HepG2 (cell line): Measurements from ENCODE around the gene PBLD. TPM values are rescaled to one million over a fixed set of nuclear protein-coding genes. Genes with fewer than 3 reads are reported as not detected.

Experiments used
- ETS1 ChIP-seq: sonication (generic); formaldehyde crosslinking; IDR thresholded peaks from 2 replicates; pipeline ENCODE4 v1.4.0; 2020; ENCODE audit warnings: missing genetic modification reagents
- JUNB ChIP-seq: sonication (generic); formaldehyde crosslinking; IDR thresholded peaks from 2 replicates; pipeline ENCODE4 v1.8.0; 2022; ENCODE audit warnings: missing genetic modification reagents, mild to moderate bottlenecking, borderline replicate concordance
- NKX3-1 ChIP-seq: sonication (generic); formaldehyde crosslinking; IDR thresholded peaks from 2 replicates; pipeline ENCODE4 v1.5.0; 2020; ENCODE audit warnings: missing genetic modification reagents
- PAXIP1 ChIP-seq: sonication (generic); formaldehyde crosslinking; conservative IDR thresholded peaks from 2 replicates; pipeline ENCODE4 v1.4.0; 2020; ENCODE audit warnings: mild to moderate bottlenecking, missing genetic modification reagents, moderate library complexity
- RFXAP ChIP-seq: sonication (generic); formaldehyde crosslinking; IDR thresholded peaks from 2 replicates; pipeline ENCODE4 v1.4.0; 2020; ENCODE audit warnings: missing genetic modification reagents, borderline replicate concordance
- RXRA ChIP-seq: sonication (generic); formaldehyde crosslinking; IDR thresholded peaks from 2 replicates; pipeline ENCODE4 v1.5.1; 2020; ENCODE audit warnings: missing genetic modification reagents
- SRY ChIP-seq: sonication (generic); formaldehyde crosslinking; IDR thresholded peaks from 2 replicates; pipeline ENCODE4 v1.8.0; 2022; ENCODE audit warnings: mild to moderate bottlenecking, missing genetic modification reagents
- TEAD3 ChIP-seq: optimal IDR thresholded peaks from 2 replicates; pipeline ENCODE3; 2016; ENCODE audit warnings: borderline replicate concordance
- THAP11 ChIP-seq: IDR thresholded peaks from 2 replicates; pipeline ENCODE4 v1.6.1; 2016; ENCODE audit warnings: missing biosample characterization, missing genetic modification reagents
- UBTF ChIP-seq: sonication (generic); formaldehyde crosslinking; IDR thresholded peaks from 2 replicates; pipeline ENCODE4 v1.4.0; 2020; ENCODE audit warnings: mild to moderate bottlenecking, missing genetic modification reagents
- ZNF234 ChIP-seq: sonication (generic); formaldehyde crosslinking; conservative IDR thresholded peaks from 2 replicates; pipeline ENCODE4 v1.5.1; 2020; ENCODE audit warnings: mild to moderate bottlenecking, missing genetic modification reagents
- ZNF263 ChIP-seq: sonication (generic); formaldehyde crosslinking; IDR thresholded peaks from 2 replicates; pipeline ENCODE4 v1.4.0; 2020; ENCODE audit warnings: missing genetic modification reagents
- ZNF530 ChIP-seq: sonication (generic); formaldehyde crosslinking; IDR thresholded peaks from 2 replicates; pipeline ENCODE4 v1.5.0; 2020; ENCODE audit warnings: low read depth, mild to moderate bottlenecking, missing genetic modification reagents
- ZNF562 ChIP-seq: sonication (generic); formaldehyde crosslinking; IDR thresholded peaks from 2 replicates; pipeline ENCODE4 v1.8.0; 2022; ENCODE audit warnings: missing genetic modification reagents, borderline replicate concordance
- ZNF589 ChIP-seq: sonication (generic); formaldehyde crosslinking; conservative IDR thresholded peaks from 2 replicates; pipeline ENCODE4 v1.8.0; 2022; ENCODE audit warnings: mild to moderate bottlenecking, moderate library complexity, missing genetic modification reagents
- ZNF788 ChIP-seq: sonication (generic); formaldehyde crosslinking; IDR thresholded peaks from 2 replicates; pipeline ENCODE4 v1.5.0; 2020; ENCODE audit warnings: mild to moderate bottlenecking, missing genetic modification reagents, borderline replicate concordance
- polyA plus RNA-seq, 8 experiments: library from polyadenylated mRNA; depleted of rRNA in 3 of 8; stranded (reverse) in 7 of 8; unstranded in 1 of 8; fragments of >200 nt; fragmentation: Illumina TruSeq in 4 of 8; extraction: Trizol in 4 of 8; gene quantifications; 2 replicates each; pipeline versions ENCODE4 v1.2.1 to v1.2.3, GENCODE V29; 2011 to 2016; ENCODE audit warnings: low read depth in 4 of 8, missing spikeins in 1 of 8, mixed read lengths in 1 of 8; ENCODE audit not compliant: insufficient read depth in 1 of 8
- total RNA-seq, 5 experiments: library from RNA; depleted of rRNA; stranded (reverse); fragments of >200 nt; fragmentation: Illumina TruSeq; extraction: Trizol; gene quantifications; 2 replicates each; pipeline ENCODE4 v1.2.3, GENCODE V29; 2016; ENCODE audit warnings: low read depth in 1 of 5
- TF ChIP-seq, protein P1 (sequence below): sonication (generic); formaldehyde crosslinking; IDR thresholded peaks from 2 replicates; pipeline ENCODE4 v1.4.0; 2020; ENCODE audit warnings: missing genetic modification reagents, borderline replicate concordance

PBLD gene
- total and polyA plus RNA-seq, 2 of the 13 experiments (the other 11 are each of a cell fraction or from before 2014, with no cell fraction given): 0.42 to 3.1 TPM

DNA sequence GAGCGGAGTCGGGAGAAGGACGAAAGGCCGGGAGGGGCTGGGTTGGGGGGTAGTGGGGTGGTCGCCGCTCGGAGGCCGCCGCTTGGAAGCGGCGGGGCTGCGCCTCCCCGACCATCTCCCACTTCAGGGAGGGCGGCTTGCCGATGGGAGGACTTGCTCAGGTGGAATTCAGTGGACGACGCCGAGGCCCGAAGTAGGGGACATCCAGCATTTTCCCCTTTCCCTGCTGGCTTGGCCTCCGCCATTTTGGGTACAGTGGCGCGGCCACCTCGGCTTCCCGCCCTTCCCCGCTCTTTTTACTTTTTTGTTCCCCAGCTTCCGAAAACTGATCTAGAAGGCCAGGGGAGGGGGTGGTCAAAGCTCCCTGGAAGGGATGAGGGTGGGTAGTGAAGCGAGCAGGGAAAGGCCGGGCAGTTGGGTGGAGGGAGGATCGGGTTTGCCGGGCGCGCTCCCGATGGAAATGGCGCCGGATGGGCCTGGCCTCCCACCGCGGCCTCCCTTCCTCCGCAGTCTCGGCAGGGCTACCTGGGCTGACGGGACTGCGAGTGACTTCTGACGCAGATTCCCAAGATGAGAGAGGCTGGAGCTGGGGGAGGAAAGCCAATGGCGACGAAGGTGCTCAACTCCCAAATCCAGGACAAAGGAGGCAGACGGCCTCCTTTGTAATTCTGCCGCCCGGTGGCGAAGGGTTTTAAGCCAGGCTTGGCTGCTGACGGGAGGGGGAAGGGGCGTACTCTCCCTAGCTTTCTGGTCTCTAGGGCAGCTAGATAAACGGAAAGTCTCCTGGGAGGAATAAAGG is at the start of gene PBLD (continued):
- TF ChIP-seq, protein P1, sequence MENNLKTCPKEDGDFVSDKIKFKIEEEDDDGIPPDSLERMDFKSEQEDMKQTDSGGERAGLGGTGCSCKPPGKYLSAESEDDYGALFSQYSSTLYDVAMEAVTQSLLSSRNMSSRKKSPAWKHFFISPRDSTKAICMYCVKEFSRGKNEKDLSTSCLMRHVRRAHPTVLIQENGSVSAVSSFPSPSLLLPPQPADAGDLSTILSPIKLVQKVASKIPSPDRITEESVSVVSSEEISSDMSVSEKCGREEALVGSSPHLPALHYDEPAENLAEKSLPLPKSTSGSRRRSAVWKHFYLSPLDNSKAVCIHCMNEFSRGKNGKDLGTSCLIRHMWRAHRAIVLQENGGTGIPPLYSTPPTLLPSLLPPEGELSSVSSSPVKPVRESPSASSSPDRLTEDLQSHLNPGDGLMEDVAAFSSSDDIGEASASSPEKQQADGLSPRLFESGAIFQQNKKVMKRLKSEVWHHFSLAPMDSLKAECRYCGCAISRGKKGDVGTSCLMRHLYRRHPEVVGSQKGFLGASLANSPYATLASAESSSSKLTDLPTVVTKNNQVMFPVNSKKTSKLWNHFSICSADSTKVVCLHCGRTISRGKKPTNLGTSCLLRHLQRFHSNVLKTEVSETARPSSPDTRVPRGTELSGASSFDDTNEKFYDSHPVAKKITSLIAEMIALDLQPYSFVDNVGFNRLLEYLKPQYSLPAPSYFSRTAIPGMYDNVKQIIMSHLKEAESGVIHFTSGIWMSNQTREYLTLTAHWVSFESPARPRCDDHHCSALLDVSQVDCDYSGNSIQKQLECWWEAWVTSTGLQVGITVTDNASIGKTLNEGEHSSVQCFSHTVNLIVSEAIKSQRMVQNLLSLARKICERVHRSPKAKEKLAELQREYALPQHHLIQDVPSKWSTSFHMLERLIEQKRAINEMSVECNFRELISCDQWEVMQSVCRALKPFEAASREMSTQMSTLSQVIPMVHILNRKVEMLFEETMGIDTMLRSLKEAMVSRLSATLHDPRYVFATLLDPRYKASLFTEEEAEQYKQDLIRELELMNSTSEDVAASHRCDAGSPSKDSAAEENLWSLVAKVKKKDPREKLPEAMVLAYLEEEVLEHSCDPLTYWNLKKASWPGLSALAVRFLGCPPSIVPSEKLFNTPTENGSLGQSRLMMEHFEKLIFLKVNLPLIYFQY (CRISPR knock-in tag): no peak
- peak; percentile 50 for TF ChIP-seq UBTF
- no peak for TF ChIP-seq ZNF234
- TF ChIP-seq ZNF589 (CRISPR knock-in tag): no peak
- peak; percentile 64; the same call in 1 of the 2 replicates for TF ChIP-seq SRY (CRISPR knock-in tag)
- peak; percentile 38; the same call in 1 of the 2 replicates for TF ChIP-seq THAP11 (CRISPR knock-in tag)
- TF ChIP-seq ZNF788: peak; percentile 29; the same call in 1 of the 2 replicates
- TF ChIP-seq ETS1: no peak
- peak; percentile 58; the same call in 1 of the 2 replicates for TF ChIP-seq RFXAP
- 0 out of 2 replicates have a peak, but pooled peaks have one; percentile 40 for TF ChIP-seq RXRA (CRISPR knock-in tag)
- TF ChIP-seq ZNF263 (CRISPR knock-in tag): peak; percentile 57
- no peak for TF ChIP-seq ZNF530 (CRISPR knock-in tag)
- TF ChIP-seq TEAD3: no peak
- TF ChIP-seq PAXIP1: no peak; the same call in none of the 2 replicates
- no peak for TF ChIP-seq ZNF562
- TF ChIP-seq NKX3-1 (CRISPR knock-in tag): 0 out of 2 replicates have a peak, but pooled peaks have one; percentile 21
- no peak for TF ChIP-seq JUNB (CRISPR knock-in tag)
